Choroid plexus epithelial cell (primary cell): Measurements from ENCODE around the gene MCTP2.

ENCODE experiments used
- DNase-seq: peaks from one replicate; pipeline ENCODE4 v3.0.0-alpha.2; 2010; ENCODE audit warnings: low read depth
- H3K4me3 ChIP-seq: 2 replicates; pipeline ENCODE4 v1.5.1; 2011; ENCODE audit warnings: low read depth, mild to moderate bottlenecking, control low read depth, low read length, moderate library complexity
- CTCF ChIP-seq: conservative IDR thresholded peaks from 2 replicates; pipeline ENCODE4 v1.5.1; 2011; ENCODE audit warnings: low read depth, mild to moderate bottlenecking, control low read depth, inconsistent platforms, low read length, moderate library complexity

Gene MCTP2

DNA sequence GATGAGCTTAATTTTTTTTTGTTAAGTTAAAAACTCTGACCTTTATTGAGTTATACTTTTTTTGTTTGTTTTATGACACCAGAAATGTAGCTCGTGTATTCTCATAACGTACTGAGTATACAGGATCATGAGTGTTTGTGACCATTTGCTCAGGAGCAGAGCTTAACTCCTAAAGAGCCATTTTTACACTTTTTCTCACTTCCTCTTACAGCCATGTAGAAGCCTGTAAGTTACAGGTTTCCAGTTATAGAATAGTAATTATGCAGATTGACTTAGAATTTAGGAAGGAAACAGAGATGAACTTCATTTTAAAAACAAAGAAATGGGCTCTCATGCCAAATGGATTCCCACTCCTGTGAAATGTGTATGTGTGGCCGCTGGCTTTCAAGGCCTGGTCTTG lies 151.7 kb downstream of the MCTP2 start:
- no peak overlapping the region for H3K4me3 ChIP-seq
- TF ChIP-seq CTCF, result no peak
- DNase-seq, result no peak

- no peak overlapping the region for H3K4me3 ChIP-seq
- no peak for TF ChIP-seq CTCF
- DNase-seq, result peak; percentile 5
These were observed 152.3 kb downstream of the MCTP2 start for GRCh38 chr15:94383706-94384105.

- no peak for TF ChIP-seq CTCF
- no peak for DNase-seq
- no peak overlapping the region for H3K4me3 ChIP-seq
These were observed 154.1 kb downstream of the MCTP2 start for GRCh38 chr15:94385441-94385840.

GRCh38 chr15:94386351-94386750 lies 155.0 kb downstream of the MCTP2 start:
- no peak for TF ChIP-seq CTCF
- H3K4me3 ChIP-seq, result no peak overlapping the region
- no peak for DNase-seq

DNA sequence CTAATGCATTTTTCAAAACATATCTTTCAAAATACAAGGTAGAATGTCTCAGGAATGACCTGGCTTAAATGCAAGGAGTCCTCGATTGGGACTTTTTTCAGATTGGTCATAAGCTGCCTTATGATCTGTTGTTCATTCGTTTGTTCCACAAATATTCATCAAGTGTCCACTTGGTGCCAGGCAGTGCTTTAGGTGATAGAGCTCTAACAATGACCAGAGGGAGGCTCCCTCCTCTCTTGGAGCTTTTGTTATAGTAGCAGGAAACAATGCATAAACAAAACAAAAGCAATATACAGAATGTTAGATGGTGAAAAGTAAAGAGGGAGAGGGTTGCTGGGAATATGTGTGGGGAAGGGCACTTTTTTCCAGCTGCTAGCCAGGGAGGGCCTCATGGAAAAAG lies 156.1 kb downstream of the MCTP2 start:
- H3K4me3 ChIP-seq, result no peak overlapping the region
- DNase-seq, result no peak
- TF ChIP-seq CTCF, result no peak

DNA sequence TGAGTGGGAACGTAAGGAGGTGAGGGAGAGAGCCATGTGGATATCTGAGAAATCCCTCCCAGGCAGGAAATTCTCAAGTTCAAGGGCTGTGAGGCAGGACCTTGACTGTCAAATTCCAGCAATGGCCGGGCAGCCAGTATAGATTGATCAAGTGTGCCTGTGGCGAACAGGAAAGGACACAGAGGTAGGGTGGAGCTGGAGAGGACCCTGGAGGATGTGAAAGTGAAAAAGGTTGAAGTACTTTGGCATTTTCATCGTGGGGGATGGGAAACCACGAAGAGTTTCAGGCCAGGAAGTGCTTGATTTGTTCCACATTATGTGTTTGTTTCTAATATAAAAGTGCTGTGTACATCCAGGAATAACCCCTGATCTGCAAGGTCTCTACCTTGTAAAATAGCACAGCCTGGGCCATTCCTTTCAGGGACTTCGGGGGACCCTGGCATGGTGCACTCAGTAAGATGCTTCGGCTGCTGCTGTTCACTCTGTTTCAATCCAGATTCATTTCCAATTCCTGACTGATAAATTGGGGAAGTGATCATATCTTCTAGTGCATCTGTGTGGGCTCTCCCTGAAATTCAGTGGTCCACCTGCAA lies 156.6 kb downstream of the MCTP2 start:
- no peak for TF ChIP-seq CTCF
- no peak overlapping the region for H3K4me3 ChIP-seq
- no peak for DNase-seq

DNA sequence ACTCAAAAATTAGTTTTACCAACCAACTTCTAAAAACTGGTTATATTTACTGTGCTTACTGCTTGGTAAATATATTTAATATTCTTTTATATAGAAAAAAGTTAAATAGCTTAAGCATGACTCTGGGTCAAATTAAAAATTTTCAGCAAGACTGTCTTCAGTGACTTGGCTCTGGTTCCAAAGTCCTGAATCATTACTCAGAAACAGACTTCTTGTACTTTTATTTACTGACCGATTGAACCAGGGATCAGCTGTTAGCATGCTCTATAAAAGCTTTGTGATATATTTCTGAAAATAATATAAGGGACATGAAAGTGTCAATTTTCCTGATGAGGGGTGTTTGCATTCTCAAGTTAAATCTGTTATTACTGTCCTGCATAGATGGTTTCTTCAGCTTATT lies 164.3 kb downstream of the MCTP2 start:
- peak; percentile 40 for DNase-seq
- TF ChIP-seq CTCF, result no peak
- H3K4me3 ChIP-seq, result no peak overlapping the region
